DMS79 treated with DMSO at 0.1 percent for 48 hours (cell line): ENCODE results near the gene ABCB10.
"Not testable (repeated sequence)": the region's sequence is repeated elsewhere in the genome, so short reads cannot be mapped to it uniquely, and the experiment has no call there.

Experiments used
- DNase-seq: peaks from one replicate; lab custom pipeline; 2025; lab: John Stamatoyannopoulos, UW

The ABCB10 gene

GRCh38 chr1:229572286-229572685 is 13.8 kb upstream of the ABCB10 start:
- peak; percentile 15 for DNase-seq

- DNase-seq = no peak
These were observed 12.5 kb upstream of the ABCB10 start for GRCh38 chr1:229570891-229571516.

GRCh38 chr1:229570305-229570704 is 11.8 kb upstream of the ABCB10 start:
- DNase-seq = no peak

- no peak for DNase-seq
These were observed 8.8 kb upstream of the ABCB10 start for GRCh38 chr1:229567109-229567868.

- peak; percentile 11 for DNase-seq
These were observed 5.2 kb upstream of the ABCB10 start for GRCh38 chr1:229563701-229564100.

GRCh38 chr1:229563241-229563640 is 4.7 kb upstream of the ABCB10 start:
- peak; percentile 62 for DNase-seq

- DNase-seq = no peak
These were observed 4.2 kb upstream of the ABCB10 start for GRCh38 chr1:229562686-229563085.

GRCh38 chr1:229561141-229561540 is 2.6 kb upstream of the ABCB10 start:
- DNase-seq = no peak

GRCh38 chr1:229560124-229560523 is 1.6 kb upstream of the ABCB10 start:
- DNase-seq = not testable (repeated sequence)

- DNase-seq = not testable (repeated sequence)
These were observed 862 bp upstream of the ABCB10 start for GRCh38 chr1:229559336-229559801.

- DNase-seq = peak; percentile 11
These were observed 543 bp downstream of the ABCB10 start for GRCh38 chr1:229557913-229558414.

GRCh38 chr1:229557200-229557850 is 1.2 kb downstream of the ABCB10 start:
- no peak for DNase-seq

GRCh38 chr1:229554886-229555621 is 3.5 kb downstream of the ABCB10 start:
- no peak for DNase-seq

- no peak for DNase-seq
These were observed 4.8 kb downstream of the ABCB10 start for GRCh38 chr1:229553621-229554130.

- no peak for DNase-seq
These were observed 5.8 kb downstream of the ABCB10 start for GRCh38 chr1:229552732-229553131.

GRCh38 chr1:229550812-229551567 is 7.5 kb downstream of the ABCB10 start:
- no peak for DNase-seq

GRCh38 chr1:229547542-229547941 is 11.0 kb downstream of the ABCB10 start:
- no peak for DNase-seq

- no peak for DNase-seq
These were observed 13.9 kb downstream of the ABCB10 start for GRCh38 chr1:229544587-229544986.

GRCh38 chr1:229539863-229540506 is 18.5 kb downstream of the ABCB10 start:
- DNase-seq = no peak

GRCh38 chr1:229538945-229539344 is 19.6 kb downstream of the ABCB10 start:
- DNase-seq = no peak

GRCh38 chr1:229537894-229538293 is 20.6 kb downstream of the ABCB10 start:
- DNase-seq = no peak
